ENCODE results near the gene OGG1.
A peak's percentile ranks its signal among the peaks of the same experiment; 100 is the strongest.
"Not testable (repeated sequence)": the region's sequence is repeated elsewhere in the genome, so short reads cannot be mapped to it uniquely, and the experiment has no call there.

The OGG1 gene

DNA sequence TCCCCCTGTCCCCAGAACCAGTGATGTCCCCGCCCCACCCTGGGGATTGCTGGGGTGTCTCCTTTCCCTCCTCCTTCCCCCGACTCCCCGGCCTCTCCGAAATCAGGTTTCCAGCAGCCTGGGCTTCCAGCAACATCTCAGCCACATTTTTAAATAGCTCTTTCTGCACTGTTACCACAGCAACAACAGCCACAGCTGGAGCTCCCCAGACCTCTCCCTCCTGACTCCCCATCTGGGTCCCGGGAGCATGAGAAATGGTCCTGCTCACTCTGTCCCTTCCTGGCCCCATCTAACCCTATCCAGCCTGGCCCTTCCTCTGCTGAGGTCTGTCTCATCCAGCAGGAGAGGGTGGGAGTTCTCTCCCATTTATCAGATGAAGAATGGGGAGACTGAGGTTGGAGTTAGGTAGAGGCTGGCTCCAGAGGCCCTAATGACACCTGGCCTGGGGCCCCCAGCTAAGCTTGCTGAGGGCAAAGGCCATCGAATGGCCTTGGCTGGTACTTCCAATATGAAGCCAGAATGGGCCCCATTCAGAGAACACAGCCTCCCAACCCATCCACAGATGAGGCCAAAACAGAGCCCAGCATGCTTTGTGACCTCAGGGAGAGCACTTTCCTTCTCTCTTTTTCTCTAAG is 18.5 kb downstream of the OGG1 start:
- no peak for DNase-seq

- no peak for DNase-seq
Observed at GRCh38 chr3:9769012-9769411, 19.3 kb downstream of the OGG1 start.

DNA sequence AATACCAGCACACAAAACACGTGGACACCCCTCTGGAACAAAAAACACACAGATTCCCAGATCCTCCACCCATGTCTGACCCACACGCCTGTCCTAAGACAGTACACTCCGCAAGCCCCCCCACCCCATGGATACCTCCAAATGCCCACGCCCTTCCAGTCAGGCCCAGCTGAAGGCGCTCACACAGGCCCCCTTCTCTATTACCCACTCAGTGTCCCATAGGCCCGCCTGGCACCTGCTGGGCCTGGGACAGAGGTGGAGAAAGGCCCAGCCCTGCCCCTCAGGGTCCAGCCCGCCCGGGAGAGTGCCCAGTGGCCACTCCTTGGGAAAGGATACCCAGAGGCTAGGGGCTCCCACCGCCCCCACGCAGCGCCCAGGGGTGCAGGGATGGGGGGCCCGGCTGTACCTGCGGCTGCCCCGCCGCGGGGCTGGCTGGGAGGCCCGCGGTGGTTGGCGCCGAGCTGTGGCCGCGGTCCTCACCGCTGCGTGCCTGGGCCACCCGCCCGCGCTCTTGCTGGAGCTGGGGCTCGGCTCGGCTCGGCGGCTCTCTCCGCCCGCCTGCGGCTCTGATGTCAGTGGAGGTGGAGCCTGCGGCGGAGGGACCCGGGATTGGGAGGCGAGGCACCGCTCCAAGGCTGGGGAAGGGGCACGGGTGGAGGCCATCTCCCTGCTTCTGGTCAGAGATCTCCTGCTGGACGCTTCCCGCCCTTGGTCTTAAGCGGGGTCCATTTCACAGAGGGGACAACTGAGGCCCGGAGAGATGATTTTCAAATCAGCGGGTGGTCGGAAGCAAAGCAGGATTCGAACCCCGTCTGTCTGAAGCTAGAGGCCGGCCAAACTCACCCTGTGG is 19.9 kb downstream of the OGG1 start, which contains the start of gene CAMK1:
CAMK1 (minus strand) TSS at position 522 of the 850 bp plus-strand sequence. CDS start 2,198 bp downstream, outside the sequence.
- peak; percentile 8 for DNase-seq

DNA sequence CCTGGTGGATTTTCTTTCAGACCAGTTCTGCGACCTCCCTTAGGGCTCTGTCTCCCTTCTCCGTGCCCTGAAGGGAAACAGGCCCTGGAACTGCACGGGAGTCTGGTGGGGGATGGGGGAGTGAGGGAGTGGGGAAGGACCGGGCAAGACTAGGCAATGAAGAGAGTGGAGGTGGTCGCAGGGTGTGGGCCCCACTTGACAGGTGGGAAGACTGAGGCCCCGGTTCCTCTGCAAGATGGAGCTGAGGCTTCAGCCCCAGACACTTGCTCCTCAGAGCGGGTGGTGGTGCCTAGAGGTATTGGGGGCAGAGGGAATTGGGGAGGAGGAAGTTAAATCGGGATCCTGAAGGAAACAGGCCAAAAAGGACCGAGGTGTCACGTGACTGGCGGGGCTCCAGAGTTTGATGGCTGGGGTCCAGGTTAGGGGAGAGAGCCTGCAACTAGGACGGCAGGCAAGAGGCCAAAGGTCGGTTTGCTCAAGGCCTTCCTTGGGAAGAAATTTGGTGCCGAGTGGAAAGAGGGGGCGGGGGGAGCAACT is 20.6 kb downstream of the OGG1 start:
- DNase-seq, result no peak

- not testable (repeated sequence) for DNase-seq
Observed at GRCh38 chr3:9771007-9771406, 21.3 kb downstream of the OGG1 start.

DNA sequence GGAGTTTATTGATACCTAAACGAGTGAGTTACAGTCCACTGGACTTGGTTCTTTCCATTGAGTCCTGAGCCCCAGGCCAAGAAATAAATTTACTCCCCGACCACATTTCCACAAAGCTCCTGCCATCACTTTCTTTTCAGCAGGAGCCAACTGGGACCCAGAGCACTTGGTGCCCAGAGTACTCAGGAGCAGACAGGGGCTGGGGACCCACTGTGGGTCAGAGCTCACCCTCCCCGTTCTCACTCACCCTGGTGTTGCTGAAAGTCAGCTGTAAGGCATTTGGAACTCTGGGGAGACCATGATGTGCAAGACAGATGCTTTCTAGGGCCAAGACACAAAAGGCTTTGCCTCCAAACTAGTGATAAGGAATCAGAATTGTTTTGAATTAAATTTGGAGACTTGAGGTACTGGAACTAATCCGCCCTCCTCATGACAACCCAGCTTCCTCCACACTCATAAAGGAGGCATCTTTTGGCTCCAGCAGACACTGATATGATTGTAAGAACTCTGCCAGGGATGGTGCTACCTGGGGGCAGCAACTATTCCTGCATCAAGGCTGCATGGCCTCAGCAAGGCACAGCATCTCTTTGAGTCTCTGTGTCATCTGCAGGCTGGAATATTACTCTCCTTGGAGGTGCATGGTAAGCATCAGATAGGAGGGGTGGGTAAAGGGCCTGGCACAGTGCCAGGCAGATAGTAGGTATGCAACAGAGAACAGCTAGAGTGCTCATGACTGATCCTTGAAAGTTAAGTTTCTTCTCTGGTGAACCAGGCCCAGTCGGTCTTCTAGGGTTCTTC is 27.3 kb downstream of the OGG1 start:
- no peak for DNase-seq

GRCh38 chr3:9777694-9778021 is 27.9 kb downstream of the OGG1 start:
- no peak for DNase-seq

- DNase-seq, result no peak
Observed at GRCh38 chr3:9778143-9779074, 28.7 kb downstream of the OGG1 start.

GRCh38 chr3:9779075-9779593 is 29.4 kb downstream of the OGG1 start:
- no peak for DNase-seq

DNA sequence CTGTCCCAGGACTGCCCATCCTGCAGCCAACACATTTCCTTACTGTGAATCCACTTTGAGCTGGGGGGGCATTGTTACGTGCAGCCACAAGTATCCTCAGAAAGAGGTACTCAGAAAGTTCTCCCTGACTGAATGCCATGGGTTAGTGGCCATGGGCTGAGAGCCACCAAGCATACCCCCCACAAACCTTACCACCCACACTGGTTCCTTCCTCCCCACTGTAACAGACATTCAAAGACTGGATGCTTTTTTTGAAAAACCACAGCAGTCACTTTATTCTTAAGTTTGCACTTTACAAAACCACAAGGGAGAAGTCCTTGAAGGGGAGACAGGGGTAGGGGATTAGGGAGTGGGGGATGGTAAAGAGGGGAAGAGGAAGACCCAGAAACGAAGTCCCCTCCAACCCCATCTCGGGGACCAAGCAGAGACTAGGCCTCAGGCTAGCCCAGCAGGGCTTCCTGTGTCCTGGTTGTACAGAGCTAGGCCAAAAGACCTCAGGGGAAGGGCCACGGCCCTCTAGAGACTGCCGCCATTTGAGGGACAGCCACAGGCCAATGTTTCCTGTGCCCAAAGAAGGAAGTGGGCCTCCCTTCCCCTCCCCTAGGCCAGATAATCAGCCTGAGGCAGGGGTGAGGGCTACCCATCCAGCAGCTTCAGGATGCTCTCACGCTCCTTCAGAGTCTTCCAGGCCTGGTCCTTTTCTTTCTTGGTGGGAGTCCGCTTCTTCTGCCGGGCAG is 30.1 kb downstream of the OGG1 start:
- no peak for DNase-seq

DNA sequence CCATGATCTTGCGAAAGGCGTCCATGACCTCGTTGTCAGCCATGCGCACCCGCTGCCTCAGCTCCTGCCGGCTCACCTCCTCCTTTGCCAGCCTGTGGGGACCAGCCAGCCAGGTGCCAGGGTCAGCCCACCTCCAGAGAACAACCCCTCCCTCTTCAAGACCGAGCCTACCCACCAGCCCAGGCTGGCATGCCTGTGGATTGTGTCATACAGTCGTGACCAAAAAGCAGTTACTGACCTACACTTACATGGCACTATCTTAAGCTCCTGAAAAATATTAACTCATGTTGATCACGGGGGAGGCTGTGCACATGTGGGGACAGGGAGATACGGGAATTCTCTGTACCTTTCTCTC is 30.7 kb downstream of the OGG1 start:
- no peak for DNase-seq

GRCh38 chr3:9780910-9781309 is 31.2 kb downstream of the OGG1 start:
- no peak for DNase-seq

GRCh38 chr3:9781551-9781950 is 31.8 kb downstream of the OGG1 start:
- DNase-seq, result no peak

DNA sequence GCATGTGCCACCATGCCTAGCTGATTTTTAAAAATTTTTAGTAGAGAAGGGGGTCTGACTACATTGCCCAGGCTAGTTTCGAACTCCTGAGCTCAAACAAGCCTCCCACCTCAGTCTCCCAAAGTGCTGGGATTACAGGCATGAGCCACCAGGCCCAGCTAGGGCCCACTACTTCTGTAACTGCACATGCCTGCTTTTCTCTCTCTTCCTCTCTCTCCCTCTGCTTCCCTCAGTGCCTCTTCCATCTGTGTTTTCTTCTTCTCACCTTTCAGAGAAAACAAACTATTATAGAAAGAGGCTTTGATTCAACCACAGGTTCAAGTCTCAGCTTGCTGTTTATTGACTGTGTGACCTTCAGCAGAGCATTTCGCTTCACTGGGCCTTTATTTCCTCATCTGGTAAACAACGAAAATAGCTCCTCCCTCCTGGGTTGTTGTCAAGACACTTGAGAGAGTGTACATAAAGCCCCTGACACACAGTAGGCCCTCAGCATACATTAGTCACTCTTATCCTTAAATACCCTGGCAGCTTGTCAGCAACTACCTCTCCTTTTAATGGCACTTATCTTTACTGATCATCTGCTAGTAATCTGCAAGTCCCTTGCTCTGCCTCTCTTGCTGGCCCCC is 32.3 kb downstream of the OGG1 start:
- DNase-seq, result no peak

DNA sequence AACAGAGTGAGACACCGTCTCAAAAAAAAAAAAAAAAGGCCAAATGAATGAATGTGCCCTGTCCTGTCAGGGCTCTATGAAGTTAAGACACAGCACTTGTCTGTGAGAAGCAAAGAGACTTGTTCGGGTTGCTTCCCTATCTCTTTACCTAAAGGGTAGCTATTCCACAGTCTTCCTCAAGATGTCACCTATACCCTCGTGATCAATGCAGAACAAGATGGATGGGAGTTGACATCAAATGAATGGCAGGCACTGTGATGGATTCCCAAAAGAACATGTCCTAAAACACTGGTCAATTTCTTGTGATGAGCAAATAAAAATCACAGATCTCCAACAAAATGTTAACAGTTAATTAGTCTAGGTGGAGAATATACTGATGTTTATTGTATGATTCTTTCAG is 33.0 kb downstream of the OGG1 start:
- DNase-seq, result no peak

DNA sequence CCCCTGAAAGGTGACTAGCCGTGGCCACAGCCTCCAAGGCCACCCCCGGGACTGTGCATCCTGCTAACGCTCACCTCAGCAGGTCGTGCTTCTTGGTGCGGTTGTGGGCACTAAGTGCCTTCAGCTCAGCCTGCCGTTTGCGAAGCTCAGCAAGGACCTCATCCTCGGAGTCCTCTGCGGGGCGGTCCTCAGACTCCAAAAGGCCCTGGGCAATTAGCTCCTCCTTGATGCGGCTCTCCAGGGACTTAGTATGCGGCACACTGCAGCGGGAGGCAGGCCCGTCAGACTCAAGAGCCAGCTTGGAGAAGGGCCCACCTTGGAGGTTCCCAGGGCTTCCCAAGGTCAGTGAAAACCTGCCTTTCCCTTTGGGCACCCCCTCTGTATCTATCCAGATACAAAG is 34.2 kb downstream of the OGG1 start:
- DNase-seq, result no peak

GRCh38 chr3:9784965-9785364 is 35.2 kb downstream of the OGG1 start:
- DNase-seq, result no peak

GRCh38 chr3:9785602-9786001 is 35.9 kb downstream of the OGG1 start:
- DNase-seq, result no peak

GRCh38 chr3:9786209-9786739 is 36.5 kb downstream of the OGG1 start:
- no peak for DNase-seq

DNA sequence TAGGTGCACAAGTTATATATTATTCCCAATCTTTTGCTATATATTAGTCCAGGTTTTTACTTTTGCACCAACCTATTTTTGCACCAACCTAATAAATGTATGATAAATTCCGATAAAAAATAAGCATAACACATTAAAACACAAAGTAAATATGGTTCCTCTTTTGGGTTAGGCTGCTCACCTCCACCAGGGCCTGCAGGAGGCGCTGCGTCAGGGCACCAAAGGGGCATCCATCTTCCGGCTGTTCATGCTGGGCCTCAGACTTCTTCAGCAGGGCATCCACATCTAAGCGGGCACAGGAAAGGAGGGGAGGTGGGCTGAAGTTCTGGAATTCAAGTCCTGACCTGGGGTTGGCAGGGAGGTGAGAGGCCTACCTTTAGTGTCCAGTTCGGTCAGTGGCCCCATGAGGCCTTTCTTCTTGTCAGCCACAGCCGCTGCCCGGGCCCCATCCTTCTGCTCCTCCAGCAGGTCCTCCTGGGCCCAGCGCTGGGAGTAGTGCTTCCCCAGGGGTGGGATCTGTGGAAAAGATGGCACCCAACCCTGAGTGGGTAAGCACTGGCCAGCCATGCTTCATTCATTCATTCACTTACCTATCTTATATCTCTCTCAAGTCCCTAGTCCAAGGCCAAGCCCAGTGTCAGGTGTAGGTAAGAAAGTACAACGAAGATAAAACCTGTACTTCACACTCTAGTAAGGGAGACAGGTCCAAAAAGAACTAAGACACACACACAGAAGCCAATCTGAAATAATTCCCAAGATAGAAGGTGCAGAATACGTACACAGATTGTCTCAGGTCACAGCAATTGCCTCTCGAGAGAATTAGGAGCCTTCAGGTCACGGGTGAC is 37.3 kb downstream of the OGG1 start:
- DNase-seq, result no peak

All from DMS79 (cell line).